ENCODE data around the gene SDF2L1.
A peak's percentile ranks its signal among the peaks of the same experiment; 100 is the strongest.
"Not testable (repeated sequence)": the region's sequence is repeated elsewhere in the genome, so short reads cannot be mapped to it uniquely, and the experiment has no call there.

Gene SDF2L1

GRCh38 chr22:21688706-21689381 lies 46.7 kb downstream of the SDF2L1 start:
- no peak for DNase-seq

GRCh38 chr22:21690401-21690801 lies 48.3 kb downstream of the SDF2L1 start:
- DNase-seq, result peak; percentile 45

- DNase-seq, result no peak
These were observed 49.7 kb downstream of the SDF2L1 start for GRCh38 chr22:21691816-21692215.

- DNase-seq, result not testable (repeated sequence)
These were observed 50.8 kb downstream of the SDF2L1 start for GRCh38 chr22:21692856-21693255.

- no peak for DNase-seq
These were observed 51.4 kb downstream of the SDF2L1 start for GRCh38 chr22:21693333-21693998.
